ENCODE measurements around the gene NARF.

The NARF gene

DNA sequence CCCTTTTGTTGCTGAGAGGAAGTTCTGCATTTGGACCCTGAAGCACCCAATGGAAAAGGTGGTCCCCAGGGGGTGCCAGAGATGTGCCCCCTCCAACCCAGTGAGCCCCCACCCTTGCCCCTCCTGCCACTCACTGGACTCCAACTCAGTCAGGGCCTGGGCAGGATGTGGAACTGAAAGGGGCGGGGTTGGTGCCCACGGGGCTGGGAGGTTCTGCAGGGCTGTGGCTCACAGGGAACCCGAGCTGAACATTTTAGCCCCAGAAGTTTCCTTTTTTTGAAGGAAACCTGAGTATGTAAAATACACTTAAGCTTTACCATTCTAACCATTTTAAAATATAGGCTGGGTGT is 24.4 kb upstream of the NARF start:
- DNase-seq (ENCODE audit: low read depth): no peak

DNA sequence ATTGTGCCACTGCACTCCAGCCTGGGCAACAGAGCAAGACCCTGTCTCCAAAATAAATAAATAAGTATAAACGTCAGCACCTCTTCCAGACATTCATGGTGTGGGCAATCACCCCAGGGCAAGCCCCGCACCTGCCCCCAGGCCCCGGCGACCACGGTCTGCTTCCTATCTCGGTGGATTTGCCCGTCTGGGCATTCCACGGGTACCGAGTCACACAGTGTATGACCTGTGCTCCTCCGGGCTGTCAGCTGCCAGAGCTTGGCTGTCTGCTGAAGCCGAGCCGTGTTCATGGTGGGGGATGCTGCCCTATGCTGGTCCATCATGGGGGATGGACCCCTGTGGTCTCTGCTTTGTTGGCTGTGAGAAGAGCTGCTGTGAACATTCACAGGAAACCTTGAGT is 23.4 kb upstream of the NARF start:
- no peak for DNase-seq (ENCODE audit: low read depth)

DNA sequence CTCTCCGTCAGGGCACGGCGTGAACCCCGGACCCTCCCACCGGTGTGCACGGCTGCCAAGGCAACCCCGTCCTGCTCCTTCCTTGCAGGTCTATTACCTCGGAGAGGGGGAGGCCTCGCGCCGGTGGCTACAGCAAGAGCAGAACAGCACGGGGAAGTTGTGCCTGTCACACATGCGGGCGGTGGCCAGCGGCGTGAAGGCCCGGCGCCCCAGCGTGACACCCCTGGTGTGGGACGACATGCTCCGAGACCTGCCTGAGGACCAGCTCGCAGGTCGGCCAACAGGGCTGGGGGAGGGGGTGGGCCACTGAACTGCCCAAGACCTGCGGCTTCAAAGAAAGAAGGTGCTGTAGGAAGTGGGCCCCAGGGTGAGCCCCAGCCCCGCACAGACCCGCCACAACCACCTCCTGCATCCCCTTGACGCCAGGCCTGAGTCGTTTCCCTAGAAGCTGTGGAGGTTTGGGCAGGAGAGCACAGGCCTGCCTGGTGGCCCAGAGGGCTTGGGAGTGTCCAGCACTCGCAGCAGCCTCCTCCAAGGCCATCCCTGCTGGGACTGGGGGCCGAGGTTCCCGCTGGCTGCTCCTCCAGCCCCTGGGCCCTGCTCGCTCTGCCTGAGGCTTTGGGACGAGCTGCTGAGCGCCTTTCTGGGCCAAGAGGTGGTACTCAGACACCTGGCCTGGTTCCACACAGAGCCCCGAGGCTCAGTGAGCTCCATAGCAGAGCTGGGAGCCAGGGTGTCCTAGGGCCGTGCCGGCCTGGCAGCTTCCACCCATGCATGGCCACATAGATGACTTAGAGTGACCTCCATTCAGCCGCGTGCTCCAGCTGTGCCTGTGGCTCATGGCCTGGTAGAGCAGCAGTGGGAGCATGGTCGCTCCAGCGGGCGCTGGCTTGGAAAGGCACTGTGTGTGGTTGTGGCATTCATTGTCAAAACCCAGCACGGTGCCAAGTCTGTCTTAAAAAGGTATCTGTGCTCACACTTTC is 22.6 kb upstream of the NARF start:
- DNase-seq (ENCODE audit: low read depth): no peak

DNA sequence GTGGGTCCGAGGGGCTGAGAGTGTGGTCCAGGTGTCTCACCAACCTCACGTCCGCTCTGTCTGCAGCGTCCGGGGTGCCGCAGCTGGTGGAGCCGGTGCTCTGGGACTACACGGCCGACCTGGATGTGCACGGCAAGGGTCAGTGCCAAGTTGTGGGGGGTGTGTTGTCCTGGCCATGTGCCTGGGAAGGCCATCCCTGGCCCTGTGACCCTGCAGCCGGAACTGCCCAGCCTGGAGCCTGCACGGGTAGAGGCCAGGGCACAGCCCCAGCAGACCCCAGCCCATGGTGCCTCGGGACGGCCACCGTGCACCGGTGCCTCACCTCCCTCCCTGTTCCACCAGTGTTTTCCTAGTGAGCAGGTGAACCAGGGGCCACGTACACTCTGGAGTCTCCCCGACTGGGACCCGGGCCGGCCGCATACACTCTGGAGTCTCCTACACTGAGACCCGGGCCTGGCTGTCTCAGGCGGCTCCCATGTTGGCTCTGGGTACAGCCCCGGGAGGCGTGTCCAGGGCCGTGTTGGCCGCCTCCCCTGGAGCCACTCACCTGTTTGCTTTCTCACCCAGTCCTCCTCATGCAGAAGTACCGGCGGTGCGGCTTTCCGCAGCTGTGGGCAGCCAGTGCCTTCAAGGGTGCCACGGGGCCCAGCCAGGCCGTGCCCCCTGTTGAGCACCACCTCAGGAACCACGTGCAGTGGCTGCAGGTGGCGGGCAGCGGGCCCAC is 21.8 kb upstream of the NARF start:
- no peak for DNase-seq (ENCODE audit: low read depth)

DNA sequence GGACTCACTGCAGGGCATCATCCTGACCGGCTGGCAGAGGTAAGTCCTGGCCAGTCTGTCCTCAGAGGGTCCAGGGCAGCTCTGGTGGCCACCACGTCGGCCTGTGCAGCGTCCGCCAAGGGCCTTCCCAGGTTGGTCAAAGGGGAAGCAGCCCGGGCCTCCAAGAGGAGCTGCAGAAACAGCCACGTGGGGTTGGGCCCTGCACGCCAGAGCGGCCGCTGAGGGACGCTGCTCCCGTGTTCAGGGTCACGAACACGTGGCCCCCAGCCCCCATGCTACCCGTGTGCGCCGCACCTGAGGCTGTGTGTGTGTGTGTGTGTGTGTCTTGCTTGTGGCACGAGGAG is 21.2 kb upstream of the NARF start:
- DNase-seq (ENCODE audit: low read depth): no peak

DNA sequence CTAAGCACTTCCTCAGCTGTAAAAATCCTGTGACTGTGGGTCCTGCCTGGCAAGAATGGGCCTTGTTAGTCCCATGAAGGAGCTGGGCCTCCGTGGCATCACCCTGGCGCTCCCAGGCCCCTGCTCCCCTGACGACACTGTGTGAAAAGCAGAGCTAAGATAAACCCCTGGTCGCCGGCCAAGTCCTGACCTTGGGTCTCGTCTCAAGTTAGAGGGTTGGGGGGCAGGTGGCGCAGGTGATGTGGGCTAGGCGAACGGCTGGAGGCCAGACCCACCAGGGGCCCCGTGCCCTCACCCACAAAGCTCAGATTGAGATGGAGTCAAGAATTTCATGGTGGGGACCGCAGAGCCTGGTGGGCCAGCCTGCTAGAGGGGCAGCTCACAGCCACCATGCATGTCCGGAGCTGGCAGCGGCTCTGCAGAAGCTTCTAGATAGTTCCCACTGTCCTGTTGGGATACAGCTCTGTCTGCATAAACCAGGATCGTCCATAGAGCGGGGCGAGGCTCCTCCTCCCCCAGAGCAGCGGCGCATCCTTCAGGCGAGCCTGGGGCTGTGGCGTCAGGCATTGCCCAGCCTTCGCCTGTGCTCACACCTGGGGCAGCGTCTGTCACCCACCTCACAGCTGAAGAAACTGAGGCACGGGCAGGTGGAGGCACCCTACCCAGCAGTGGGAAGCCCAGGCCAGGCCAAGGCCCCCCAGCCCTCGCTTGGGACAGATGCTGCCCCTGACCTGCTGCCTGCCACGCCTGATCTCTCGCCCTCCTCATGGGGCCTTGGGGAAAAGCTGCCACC is 19.9 kb upstream of the NARF start:
- no peak for DNase-seq (ENCODE audit: low read depth)

DNA sequence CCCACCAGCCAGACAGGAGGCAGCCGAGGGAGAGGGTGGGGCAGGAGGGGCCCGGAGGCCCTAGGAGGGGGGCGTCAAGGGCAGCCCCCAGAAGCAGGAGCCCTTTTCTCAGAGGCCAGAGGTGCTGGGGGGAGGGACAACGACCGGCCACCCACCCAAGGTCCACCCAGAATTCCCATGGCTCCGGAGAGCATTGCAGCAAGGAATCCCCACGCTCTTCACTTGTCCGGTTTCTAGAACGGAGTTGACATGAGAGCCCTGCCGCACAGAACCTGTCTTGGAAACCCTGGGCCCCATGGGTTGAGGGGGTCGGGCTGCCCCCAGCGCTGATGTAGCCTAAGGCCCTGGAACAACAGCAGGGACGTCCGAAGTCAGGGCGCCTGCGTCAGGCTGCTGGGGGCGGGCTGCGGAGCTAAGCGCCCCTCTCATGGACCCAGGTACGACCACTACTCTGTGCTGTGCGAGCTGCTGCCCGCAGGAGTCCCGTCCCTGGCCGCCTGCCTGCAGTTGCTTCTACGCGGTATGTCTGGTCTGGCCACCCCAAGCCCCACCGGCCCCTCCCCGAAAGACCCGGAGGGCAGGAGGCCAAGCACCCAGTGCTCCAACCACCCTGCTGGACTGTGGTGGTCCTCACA is 19.2 kb upstream of the NARF start:
- no peak for DNase-seq (ENCODE audit: low read depth)

DNA sequence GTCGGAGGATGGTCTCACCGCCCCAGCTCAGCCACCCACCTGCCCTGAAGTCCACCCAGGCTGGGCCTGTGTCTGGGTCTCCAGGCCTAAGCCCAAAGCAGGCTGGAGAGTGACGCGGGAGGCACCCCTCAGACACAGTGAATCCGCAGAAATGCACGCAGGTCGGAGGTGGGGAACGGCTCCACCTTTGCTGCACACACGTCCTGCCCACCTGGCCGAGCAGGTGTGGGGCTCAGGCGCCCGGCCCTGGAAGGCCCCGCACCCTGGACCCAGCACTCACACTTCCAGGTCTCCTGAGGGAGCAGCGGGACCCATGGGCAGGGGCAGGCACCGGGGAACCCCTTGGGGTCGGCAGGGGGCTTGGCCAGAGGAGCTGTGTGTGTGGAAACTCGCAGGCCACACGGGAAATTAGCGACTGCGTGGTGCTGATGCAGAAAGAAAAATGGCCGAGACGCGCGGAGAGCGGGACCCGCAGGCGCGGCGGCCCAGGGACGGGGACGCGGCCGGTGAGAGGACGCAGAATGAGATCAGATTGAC is 18.6 kb upstream of the NARF start:
- no peak for DNase-seq (ENCODE audit: low read depth)

DNA sequence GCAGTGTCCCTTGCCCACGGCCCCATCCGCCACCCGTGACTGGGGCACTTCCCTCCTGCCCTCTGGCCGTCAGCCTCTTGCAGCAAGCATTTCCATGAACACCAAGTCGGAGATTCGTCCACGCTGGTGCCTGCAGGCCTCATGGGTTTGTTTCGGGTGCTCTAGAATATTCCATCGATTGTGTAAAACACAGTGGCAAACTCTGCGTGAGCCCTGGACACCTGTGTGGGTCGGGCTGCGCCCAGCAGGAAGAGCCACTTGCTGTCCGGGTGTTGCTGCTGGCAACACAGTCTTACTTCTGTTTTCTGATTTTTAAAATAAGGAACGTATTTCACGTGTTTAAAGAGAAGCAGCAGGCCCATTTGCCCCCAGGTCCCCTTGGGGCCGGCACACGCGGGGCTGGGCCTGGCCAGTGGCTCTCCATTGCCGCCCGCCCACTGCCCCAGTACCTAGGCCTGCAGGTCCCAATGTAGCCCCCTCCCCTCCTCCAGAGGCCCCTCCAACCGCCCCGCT is 18.0 kb upstream of the NARF start:
- DNase-seq (ENCODE audit: low read depth): no peak

DNA sequence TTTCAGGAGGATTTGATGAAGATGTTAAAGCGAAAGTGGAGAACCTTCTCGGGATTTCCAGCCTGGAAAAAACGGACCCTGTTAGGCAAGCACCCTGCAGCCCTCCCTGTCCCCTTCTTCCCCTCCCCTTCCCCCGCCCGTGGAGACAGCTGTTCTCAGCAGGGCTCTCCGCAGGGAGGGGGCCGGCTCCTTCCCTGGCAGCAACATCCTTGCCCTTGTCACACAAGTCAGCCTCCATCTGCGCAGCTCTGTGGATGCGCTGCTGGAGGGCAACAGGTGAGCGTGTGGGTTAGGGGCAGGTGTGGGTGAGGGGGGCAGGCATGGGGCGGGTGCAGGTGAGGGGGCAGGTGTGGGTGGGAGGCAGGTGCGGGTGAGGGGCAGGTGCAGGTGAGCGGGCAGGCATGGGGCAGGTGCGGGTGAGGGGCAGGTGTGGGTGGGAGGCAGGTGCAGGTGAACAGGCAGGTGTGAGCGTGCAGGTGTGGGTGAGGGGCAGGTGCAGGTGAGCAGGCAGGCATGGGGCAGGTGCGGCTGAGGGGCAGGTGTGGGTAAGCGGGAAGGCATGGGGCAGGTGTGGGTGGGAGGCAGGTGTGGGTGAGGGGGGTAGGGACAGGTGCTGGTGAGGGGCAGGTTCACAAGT is 17.4 kb upstream of the NARF start:
- DNase-seq (ENCODE audit: low read depth): no peak

DNA sequence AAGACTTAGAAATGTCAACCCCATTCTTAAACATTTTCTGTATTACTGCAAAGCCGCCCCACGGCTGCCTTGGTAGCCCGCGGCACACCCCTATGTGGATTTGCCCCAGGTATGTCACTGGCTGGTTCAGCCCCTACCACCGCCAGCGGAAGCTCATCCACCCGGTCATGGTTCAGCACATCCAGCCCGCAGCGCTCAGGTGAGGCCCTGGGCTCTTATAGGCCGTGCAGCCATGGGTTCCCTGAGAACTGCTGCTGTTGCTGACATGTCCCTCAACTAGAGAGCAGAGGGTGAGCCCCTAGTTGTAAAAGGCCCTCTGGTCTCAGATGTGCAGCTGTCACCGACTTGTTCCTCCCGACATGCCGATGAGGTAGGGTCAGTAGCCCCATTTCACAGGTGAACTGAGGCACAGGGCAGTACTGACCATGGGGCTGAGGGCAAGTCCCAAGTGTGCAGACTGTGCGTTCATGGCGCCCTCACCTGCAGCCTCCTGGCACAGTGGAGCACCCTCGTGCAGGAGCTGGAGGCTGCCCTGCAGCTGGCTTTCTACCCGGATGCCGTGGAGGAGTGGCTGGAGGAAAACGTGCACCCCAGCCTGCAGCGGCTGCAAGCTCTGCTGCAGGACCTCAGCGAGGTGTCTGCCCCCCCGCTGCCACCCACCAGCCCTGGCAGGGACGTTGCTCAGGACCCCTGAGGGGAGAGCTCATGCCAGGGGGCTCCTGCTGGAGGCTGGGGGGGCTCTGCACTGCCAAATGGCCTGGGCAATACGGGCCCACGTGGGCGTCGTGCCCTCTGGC is 16.7 kb upstream of the NARF start:
- no peak for DNase-seq (ENCODE audit: low read depth)

DNA sequence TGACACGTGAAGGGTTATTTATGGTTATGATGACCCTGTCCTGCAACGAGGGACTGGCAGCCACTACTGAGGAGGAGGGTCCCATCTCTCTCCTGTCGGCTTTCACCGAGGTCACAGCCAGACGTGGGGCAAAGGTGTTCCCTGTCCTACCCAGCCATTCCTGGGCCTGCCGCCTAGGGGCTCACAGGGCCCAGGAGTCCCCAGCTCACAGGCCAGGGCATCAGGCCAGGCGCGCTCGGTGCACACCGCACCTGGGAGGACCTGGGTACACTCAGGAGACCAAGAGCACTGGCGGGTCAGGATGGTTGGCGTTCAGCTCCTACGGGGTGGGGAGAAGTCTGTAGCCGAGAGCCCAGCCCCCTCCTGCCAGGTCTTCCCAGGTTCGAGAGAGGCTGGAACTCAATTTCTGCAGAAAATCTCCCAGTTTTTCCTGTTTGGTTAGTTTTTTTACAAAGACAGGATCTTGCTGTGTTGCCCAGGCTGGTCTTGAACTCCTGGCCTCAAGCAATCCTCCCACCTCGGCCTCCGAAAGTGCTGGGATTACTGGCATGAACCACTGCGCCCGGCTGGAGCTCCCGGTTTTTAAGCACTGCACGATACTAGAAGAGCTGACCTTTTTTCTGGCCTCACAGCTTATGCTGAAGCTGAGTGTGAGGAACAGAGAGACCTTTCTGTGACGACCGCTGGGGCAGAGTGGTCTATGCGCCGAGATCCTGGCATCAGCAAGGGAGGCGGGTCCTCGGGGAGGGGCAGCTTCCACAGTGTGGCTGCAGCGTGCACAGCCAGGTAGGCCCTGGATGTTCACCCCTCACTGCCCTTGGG is 15.7 kb upstream of the NARF start:
- DNase-seq (ENCODE audit: low read depth): no peak

DNA sequence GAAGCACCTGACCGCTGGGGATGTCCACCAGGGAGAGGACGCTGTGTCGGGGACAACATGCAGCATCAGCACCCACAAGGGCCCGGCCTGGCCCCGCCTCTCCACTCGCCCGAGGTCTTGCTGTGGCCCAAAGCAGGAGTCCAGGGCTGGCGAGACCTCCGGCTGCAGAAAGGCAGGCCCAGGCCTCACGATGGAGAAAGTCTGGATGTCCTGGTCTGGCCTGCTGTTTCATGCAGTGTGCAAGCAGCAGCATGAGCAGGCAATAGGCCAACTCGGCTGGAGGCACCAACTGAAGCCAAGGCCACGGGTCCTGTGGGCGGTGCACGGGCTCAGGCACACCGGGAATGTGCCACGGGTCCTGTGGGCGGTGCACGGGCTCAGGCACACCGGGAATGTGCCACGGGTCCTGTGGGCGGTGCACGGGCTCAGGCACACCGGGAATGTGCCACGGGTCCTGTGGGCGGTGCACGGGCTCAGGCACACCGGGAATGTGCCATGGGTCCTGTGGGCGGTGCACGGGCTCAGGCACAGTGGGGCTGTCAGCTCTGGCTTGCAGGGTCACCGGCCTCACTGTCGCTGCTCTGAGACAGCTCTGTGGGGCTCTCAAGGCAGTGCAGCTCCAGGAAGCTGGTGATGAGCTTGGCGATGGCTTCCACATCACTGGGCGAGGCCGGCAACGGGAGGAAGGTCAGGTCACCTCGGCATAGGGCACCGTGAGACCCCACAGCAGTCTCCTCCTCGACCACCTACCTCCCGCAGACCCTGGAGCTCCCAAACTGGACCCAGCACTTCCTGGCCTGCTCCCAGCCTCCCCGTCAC is 14.9 kb upstream of the NARF start:
- DNase-seq (ENCODE audit: low read depth): no peak

DNA sequence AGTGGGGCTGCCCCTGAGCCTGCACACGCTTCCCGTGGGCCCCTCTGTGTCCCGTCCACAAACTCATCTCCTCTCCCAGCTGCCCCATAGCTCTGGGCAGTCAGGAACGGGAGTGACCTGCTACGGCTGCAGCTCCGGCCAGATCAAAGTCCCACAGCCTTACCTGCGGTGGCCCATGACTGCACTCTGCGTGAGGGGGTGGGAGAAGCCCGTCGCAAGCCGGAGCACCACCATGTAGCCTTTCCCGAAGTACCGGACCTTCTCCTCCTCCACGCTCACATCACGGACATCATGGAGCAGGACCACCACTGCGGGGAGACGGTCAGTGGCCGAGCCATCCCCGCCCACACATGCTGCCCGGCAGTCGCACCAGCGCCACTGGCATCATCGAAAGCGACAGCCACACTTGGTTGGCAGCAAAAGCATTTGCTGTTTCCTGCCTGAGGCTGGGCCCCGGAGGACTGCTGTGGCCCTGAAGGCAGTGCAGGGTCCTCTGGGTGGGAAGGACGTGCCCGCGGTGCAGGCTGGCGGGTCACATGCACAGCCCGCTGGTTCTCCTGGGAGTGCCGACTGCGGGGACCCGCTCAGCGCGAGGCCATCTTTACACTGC is 14.2 kb upstream of the NARF start:
- DNase-seq (ENCODE audit: low read depth): no peak

DNA sequence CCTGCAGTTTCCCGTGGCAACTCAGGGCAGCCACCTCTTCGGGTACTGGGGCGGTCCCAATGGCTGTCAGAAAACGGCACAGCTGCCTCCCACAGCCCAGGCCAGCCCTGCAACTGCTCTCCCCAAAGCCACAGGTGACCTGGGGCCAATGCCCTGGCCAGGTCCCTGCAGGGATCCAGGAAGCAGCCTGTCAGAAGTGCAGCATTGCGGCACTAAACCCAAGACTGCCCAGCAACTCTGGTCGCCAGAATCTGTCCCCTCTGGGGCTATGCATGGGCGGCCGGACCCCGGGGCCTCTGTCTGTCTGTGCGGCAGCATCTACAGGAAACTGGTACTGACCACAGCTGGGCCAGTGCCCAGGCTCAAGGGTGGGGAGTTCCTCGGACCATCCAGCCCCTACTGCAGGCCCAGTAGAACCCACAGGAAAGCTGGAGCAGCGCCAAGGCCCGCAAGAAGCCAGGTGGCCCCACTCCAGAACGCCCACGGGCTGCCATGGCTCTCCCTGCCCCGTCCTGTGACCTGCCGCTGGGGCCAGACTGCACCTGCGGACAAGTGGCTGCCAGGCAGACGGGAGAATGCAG is 13.5 kb upstream of the NARF start:
- no peak for DNase-seq (ENCODE audit: low read depth)

DNA sequence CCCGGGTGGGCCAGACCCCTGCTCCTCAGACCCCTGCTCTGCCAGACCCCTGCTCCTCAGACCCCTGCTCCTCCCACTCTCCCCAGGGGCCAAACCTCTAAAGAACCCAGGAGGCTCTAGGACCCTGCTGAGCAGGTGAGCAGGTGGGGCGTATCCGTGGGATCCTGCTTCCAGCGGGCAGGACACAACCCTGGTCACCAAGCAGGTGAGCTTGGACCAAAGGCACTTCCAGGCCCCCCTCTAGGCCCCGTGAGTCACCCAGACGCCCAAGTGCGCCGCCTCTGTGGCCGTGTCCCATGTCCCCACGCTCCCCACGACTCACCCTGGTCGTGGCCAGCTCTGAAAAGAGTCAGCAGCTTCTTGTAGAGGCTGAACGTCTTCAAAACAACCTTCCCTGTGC is 13.0 kb upstream of the NARF start:
- no peak for DNase-seq (ENCODE audit: low read depth)

DNA sequence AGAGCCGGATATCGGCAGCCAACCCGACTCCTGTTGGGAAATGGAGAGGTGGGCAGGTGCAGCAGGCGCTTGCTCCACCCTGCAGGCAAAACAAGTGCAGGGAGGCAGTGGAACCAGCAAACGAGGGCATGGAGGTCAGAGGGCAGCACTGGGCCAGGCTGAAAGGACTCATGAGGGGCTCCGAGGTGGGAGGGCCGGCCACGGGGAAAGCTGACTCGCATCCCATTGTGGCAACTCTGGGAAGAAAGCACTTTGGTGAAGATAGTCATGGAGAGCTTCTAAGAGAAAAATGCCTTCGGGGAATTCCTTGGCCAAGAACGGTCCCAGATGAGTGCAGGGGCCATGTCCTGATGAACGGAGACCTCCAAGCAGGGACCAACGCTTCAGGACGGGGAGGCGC is 12.4 kb upstream of the NARF start:
- no peak for DNase-seq (ENCODE audit: low read depth)

DNA sequence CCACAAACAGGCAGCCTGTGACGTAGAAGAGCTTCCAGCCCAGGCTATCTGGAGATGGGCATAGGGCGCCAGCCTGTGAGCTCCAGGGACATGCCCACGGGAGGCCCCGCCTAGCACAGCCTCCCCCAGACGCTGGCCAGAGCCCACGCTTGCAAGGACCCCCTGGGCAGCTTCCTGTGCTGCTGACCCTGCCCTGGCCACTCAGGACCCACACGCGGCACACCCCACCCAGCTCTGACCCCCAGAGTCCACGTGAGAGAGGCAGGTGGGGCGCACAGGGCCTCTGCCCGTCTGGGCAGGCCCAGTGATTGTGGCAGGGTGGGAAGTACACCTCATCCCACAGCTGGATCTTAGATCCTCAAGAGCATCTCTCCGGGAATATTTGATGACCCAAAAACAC is 11.9 kb upstream of the NARF start:
- DNase-seq (ENCODE audit: low read depth): no peak
